Skeletal muscle tissue (tissue), 4 donors: Measurements from ENCODE around the gene FTCD. TPM values are rescaled to one million over a fixed set of nuclear protein-coding genes. Genes with fewer than 3 reads are reported as not detected.
"Not testable (repeated sequence)": the region's sequence is repeated elsewhere in the genome, so short reads cannot be mapped to it uniquely, and the experiment has no call there.

Experiments
- H3K27ac ChIP-seq: one replicate; pipeline ENCODE4 v1.7.0; 2013; ENCODE audit warnings: mild to moderate bottlenecking, low read depth, low read length, inconsistent platforms
- H3K27me3 ChIP-seq, 3 donors: one replicate each; pipeline ENCODE4 v1.7.0; 2013; ENCODE audit warnings: low read length in 3 of 3; ENCODE audit not compliant: control insufficient read depth in 3 of 3, insufficient read depth in 3 of 3
- H3K36me3 ChIP-seq, 3 donors: one replicate each; pipeline ENCODE4 v1.7.0; 2013; ENCODE audit warnings: low read length in 3 of 3; ENCODE audit not compliant: control insufficient read depth in 3 of 3, insufficient read depth in 3 of 3
- H3K4me1 ChIP-seq, 3 donors: one replicate each; pipeline ENCODE4 v1.7.0; 2013; ENCODE audit warnings: low read length in 3 of 3, mild to moderate bottlenecking in 3 of 3; ENCODE audit not compliant: control insufficient read depth in 3 of 3, insufficient read depth in 3 of 3
- H3K4me3 ChIP-seq, 3 donors: one replicate each; pipeline ENCODE4 v1.7.0; 2013; ENCODE audit warnings: low read length in 3 of 3
- H3K9ac ChIP-seq, 3 donors: one replicate each; pipeline ENCODE4 v1.7.0; 2013; ENCODE audit warnings: low read length in 3 of 3, mild to moderate bottlenecking in 3 of 3, moderate library complexity in 2 of 3, low read depth in 1 of 3
- H3K9me3 ChIP-seq, 3 donors: one replicate each; pipeline ENCODE4 v1.7.0; 2013; ENCODE audit warnings: low read length in 3 of 3; ENCODE audit not compliant: control insufficient read depth in 3 of 3
- total RNA-seq: library from RNA; depleted of rRNA; stranded (reverse); fragments of >200 nt; gene quantifications from one replicate; pipeline ENCODE4 v1.2.3, GENCODE V29; 2014
- donor health status: Osteomylitis.

FTCD gene
- total RNA-seq, 1 donor from 2014 or later: 0.52 TPM

DNA sequence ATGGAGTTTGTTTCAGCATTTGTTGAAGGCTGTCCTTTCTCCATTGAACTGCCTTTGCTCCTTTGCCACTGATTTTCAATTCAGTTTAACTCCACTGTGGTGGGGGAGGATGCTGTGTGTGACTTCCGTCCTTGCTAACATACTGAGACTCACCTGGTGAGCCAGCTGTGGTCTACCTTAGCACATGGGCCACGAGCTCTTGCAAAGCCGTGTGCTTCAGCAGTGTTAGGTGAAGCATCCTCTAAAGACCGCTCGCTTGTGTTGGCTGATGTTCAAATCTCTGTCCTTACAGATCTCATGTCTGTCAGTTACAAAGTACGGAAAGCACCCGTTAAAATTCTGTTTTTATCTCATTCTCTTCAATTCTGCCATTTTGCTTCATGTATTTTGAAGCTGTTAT lies 32.4 kb upstream of the FTCD start:
- H3K4me1 ChIP-seq: peaks cover 10 to 46% (median 43%) of the 10 kb centered on the region in 3 donors
- H3K9me3 ChIP-seq: no peaks in the 10 kb centered on the region
- H3K27ac ChIP-seq: peak overlapping the region; percentile 80
- H3K27me3 ChIP-seq: no peaks in the 10 kb centered on the region
- H3K9ac ChIP-seq: no peak overlapping the region
- H3K36me3 ChIP-seq: peaks cover 9 to 20% (median 16%) of the 10 kb centered on the region in 3 donors
- no peak overlapping the region for H3K4me3 ChIP-seq

DNA sequence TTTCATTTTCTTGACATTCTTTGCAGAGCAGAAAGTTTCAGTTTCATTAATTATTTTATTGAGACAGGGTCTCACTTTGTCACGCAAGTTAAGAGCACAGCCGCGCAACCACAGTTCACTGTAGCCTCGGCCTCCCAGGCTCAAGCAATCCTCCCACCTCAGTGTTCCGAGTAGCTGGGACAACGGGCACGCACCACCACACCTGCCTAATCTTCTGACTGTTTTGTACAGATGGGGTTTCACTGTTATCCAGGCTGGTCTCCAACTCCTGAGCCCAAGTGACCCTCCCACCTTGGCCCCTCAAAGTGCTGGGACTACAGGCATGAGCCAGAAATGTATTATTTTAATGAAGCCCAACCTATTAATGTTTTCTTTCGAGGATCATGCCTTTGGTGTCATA lies 31.9 kb upstream of the FTCD start:
- no peak overlapping the region for H3K4me3 ChIP-seq
- H3K27me3 ChIP-seq: no peaks in the 10 kb centered on the region
- no peak overlapping the region for H3K9ac ChIP-seq
- H3K27ac ChIP-seq: no peak overlapping the region
- H3K4me1 ChIP-seq: peaks cover 10 to 48% (median 44%) of the 10 kb centered on the region in 3 donors
- H3K36me3 ChIP-seq: peaks cover 5 to 15% (median 11%) of the 10 kb centered on the region in 3 donors
- H3K9me3 ChIP-seq: no peaks in the 10 kb centered on the region

DNA sequence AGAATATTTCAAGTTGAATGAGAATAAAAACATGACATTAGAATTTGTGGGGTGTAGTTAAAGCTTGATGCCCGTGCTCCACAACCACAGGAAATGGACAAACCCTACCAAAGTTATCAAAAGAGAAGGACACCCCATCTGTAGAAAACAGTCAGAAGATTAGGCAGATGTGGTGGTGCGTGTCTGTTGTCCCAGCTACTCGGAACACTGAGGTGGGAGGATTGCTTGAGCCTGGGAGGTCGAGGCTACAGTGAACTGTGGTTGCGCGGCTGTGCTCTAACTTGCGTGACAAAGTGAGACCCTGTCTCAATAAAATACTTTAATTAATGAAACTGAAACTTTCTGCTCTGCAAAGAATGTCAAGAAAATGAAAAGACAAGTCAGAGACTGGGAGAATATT lies 30.3 kb upstream of the FTCD start:
- Histone ChIP-seq H3K9me3 (no peaks in the 10 kb centered on the region), H3K36me3 (peaks cover 0 to 9% (median 2%) of the 10 kb centered on the region in 3 donors), H3K9ac (no peak overlapping the region), H3K27ac (no peak overlapping the region), H3K4me1 (peaks cover 10 to 39% (median 37%) of the 10 kb centered on the region in 3 donors), H3K4me3 (no peak overlapping the region), H3K27me3 (no peaks in the 10 kb centered on the region)

DNA sequence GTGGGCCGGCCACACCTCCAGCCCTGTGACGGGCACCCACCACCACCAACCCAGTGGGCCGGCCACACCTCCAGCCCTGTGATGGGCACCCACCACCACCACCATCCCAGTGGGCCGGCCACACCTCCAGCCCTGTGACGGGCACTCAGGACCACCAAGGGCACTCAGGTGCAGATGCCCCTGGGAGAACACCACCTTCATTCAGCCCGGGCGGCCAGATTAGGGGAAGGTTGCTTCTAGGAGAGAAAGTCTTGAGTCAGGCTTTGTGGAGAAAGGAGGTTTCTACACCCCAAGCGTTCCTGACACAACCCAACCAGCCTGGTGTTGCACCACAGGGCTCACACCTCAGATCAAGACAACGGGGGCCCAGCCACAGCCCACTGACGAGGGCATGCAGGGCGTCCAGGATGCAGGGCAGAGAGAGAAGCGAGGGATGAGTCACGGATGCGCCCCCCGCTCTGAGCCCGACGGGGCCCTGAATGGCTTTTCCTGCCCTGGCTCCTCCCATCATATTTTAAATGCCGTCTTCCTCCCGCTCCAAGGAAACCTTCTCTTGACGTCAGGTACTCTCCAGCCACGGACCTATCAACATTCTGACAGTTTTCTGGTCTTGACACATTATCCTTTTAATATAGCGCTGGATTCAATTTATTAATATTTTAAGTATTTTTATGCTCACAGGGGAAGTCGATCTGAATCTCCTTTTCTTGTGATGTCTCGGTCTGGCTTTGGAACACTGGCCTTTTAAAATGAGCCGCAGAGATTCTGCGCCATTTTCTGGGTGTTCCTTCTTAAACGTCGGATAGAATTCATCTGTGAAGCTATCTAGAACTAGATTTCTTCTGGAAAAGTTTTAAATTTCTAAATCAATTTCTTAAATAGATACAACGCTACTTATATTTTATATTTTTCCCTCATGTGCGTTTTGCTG lies 29.5 kb upstream of the FTCD start:
- H3K9ac ChIP-seq: peak overlapping the region; percentile 59 to 82 (median 64)

DNA sequence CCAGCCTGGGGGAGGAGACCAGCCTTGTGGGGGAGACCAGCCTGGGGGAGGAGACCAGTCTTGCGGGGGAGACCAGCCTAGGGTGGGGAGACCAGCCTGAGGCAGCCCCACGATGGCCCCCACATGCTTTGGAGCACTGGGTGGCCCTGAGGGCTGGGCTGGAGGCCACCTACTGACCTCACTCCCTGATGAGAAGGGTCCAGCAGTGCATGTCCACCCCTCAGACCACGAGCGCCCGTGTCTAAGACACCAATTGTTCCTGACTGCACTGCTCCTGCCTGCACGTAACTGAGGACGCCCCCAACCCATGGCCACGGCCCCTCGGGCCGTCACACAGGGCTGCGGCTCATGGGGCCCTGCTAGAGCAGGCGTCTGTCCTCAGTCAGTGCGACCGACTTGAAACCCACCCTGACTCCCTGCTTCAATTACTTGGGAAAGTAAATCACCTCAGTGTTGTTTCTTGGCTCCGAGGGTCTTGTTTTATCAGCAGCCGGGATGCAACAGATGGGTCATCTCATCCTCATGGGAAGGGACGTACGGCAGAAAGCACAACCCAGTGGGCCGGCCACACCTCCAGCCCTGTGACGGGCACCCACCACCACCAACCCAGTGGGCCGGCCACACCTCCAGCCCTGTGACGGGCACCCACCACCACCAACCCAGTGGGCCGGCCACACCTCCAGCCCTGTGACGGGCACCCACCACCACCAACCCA lies 28.7 kb upstream of the FTCD start, which contains the start of gene SPATC1L:
Gene SPATC1L, minus strand, starts transcription at position 550 of the 715 bp plus-strand sequence. CDS start 1,643 bp downstream, outside the sequence.
- Histone ChIP-seq H3K4me3 (peak within 1 kb of the TSS; percentile 79 to 97 (median 95)), H3K27me3 (no peaks in the 10 kb centered on the region), H3K9me3 (no peaks in the 10 kb centered on the region), H3K9ac (peak within 1 kb of the TSS; percentile 59 to 84 (median 66)), H3K27ac (peak within 1 kb of the TSS; percentile 86), H3K36me3 (no peaks in the 10 kb centered on the region), H3K4me1 (peaks cover 10 to 30% (median 30%) of the 10 kb centered on the region in 3 donors)

More for the DNA sequence above, 29.5 kb upstream of the FTCD start:
- Histone ChIP-seq H3K9me3 (no peaks in the 10 kb centered on the region), H3K4me1 (peaks cover 10 to 39% (median 34%) of the 10 kb centered on the region in 3 donors), H3K36me3 (peaks cover 0 to 5% (median 0%) of the 10 kb centered on the region in 3 donors), H3K4me3 (peak overlapping the region; percentile 79 to 95 (median 95)), H3K27ac (peak overlapping the region; percentile 86), H3K27me3 (no peaks in the 10 kb centered on the region)

DNA sequence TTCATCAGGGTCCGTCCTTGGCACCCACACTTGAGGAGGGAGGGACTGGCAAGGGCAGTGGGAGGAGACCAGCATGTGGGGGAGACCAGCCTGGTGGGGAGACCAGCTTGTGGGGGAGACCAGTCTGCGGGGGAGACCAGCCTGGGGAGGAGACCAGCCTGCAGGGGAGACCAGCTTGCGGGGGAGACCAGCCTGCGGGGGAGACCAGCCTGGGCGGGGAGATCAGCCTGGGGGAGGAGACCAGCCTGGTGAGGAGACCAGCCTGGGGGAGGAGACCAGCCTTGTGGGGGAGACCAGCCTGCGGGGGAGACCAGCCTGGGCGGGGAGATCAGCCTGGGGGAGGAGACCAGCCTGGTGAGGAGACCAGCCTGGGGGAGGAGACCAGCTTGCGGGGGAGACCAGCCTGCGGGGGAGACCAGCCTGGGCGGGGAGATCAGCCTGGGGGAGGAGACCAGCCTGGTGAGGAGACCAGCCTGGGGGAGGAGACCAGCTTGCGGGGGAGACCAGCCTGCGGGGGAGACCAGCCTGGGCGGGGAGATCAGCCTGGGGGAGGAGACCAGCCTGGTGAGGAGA lies 28.0 kb upstream of the FTCD start:
- not testable (repeated sequence) for H3K27me3 ChIP-seq, H3K36me3 ChIP-seq, H3K27ac ChIP-seq, H3K9me3 ChIP-seq
- Histone ChIP-seq H3K4me3 (peak overlapping the region in 2 of 3 donors; percentile 85 to 97), H3K9ac (peak overlapping the region; percentile 51 to 84 (median 66)), H3K4me1 (peaks cover 3 to 24% (median 24%) of the 10 kb centered on the region in 3 donors)

DNA sequence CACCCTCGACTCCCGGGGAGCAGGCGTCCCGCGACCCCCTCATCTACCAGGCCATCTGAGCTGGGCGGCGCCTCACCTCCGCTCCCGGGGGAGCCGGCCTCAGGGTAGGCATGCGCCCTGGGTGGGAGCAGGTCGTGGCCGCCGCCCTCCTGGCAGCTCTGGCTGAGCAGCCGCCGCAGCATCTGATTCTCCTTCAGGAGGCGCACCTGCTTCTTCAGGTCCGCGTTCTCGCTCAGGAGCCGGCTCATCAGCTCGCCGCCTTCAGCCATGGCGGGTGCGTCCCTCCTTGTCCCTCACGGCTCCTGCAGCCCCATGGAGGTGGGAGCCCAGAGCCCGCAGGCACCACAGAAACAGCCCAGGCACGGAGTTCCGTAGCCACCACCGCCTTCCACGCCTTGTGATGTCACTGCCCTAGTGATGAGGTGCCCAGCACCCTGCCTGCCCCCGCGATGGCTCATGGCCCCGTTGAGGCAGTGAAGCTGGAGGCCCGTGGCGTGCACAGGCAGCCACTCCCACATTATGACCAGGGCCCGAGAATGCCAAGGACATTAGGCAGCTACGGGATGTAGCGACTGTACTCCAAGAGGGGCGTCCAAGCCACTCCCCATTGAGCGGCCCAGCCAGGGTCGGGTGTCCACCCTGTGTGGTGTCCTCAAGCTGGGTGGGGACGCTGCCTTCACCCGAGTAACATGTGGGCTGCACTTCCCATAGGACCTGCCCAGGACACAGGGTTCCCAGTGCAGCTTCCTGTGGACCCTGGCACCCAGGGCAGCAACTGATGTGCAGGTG lies 27.4 kb upstream of the FTCD start:
- no peaks in the 10 kb centered on the region for H3K36me3 ChIP-seq
- H3K27me3 ChIP-seq: no peaks in the 10 kb centered on the region
- H3K4me1 ChIP-seq: peaks cover 0 to 20% (median 17%) of the 10 kb centered on the region in 3 donors
- no peak overlapping the region for H3K4me3 ChIP-seq
- H3K9ac ChIP-seq: no peak overlapping the region
- H3K9me3 ChIP-seq: no peaks in the 10 kb centered on the region
- H3K27ac ChIP-seq: no peak overlapping the region

DNA sequence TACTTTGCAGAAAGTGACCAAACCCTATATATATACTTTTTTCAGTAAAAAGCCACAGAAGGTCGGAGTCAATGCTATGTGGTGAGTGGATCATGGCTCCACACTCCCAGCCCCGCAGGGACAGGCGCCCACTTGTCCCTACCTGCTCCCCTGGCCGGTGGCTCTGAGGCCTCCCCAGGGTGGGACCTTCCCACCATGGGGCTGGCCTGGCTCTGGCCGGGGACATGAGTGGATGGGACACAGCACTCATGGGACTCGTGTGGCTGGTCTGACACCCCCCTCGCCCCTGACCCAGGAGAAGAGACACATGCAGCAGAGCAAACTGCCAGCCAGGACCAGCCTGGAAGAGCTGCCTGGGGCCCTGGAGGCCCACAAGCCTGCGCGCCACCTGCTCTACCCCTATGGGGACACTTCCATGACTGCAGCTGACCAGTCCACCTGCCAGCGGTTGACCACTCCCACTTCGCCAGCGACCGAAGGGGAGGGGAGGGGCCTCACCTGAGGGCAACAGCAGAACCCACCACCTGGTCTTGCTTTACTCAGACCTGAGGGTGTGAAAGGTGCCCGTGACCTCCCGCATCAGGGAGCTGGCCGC lies 26.7 kb upstream of the FTCD start:
- H3K4me3 ChIP-seq: no peak overlapping the region
- no peak overlapping the region for H3K9ac ChIP-seq
- H3K36me3 ChIP-seq: no peaks in the 10 kb centered on the region
- H3K27me3 ChIP-seq: no peaks in the 10 kb centered on the region
- H3K27ac ChIP-seq: no peak overlapping the region
- H3K4me1 ChIP-seq: peaks cover 0 to 18% (median 16%) of the 10 kb centered on the region in 3 donors
- H3K9me3 ChIP-seq: no peaks in the 10 kb centered on the region

DNA sequence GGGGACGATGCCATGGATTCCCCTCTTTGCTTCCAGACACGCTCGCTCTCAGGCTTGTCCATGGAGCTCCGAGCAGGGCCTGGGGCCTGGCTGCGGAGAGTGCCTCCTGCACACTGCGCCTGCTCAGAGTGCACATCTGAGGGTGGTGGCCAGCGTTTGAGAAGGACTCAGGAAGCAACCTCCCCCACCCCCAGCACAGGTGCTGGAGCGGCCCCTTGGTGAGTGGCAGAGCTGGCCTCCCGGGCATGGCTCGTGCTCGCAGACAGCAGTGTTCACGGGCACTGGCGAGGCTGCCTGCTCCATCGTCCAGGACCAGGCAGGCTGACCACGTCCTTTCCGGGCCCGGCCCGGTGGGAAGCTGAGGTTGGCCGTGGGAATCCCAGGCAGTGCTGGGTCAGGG lies 26.1 kb upstream of the FTCD start:
- H3K4me1 ChIP-seq: peaks cover 0 to 18% (median 16%) of the 10 kb centered on the region in 3 donors
- H3K9me3 ChIP-seq: peaks cover 0 to 3% (median 0%) of the 10 kb centered on the region in 3 donors
- H3K4me3 ChIP-seq: no peak overlapping the region
- no peaks in the 10 kb centered on the region for H3K27me3 ChIP-seq
- H3K9ac ChIP-seq: no peak overlapping the region
- H3K36me3 ChIP-seq: no peaks in the 10 kb centered on the region
- H3K27ac ChIP-seq: no peak overlapping the region
